Stimulated activated CD4-positive, alpha-beta T cell treated with anti-CD3 and anti-CD28 coated beads, Interleukin-4, amount 100 ng/mL, for 4 hours (primary cell): Measurements from ENCODE around the gene CFD.

Source experiments
- DNase-seq, 2 experiments: peaks; one replicate each; pipeline ENCODE4 v3.0.0-alpha.2; 2020

CFD gene

GRCh38 chr19:912181-913079 is 53.0 kb downstream of the CFD start:
- no peak for DNase-seq
